PC-3 (cell line): ENCODE data around the gene CEP89. TPM values are rescaled to one million over a fixed set of nuclear protein-coding genes. Genes with fewer than 3 reads are reported as not detected.

Experiments used
- ATAC-seq: fragments of 200-7000 bp; cut with Tn5 transposase; 2 replicates; pipeline ENCODE4 v1.9.1; 2020; ENCODE audit warnings: mild to moderate bottlenecking, moderate library complexity
- BruUV-seq: library from RNA; stranded (reverse); fragments of 400-500 nt; replicated peaks from 2 replicates; lab custom pipeline; 2021; lab: Mats Ljungman, UMichigan
- CTCF ChIA-PET: fragments of 300-600 bp; sonication (Branson Sonifier 250); formaldehyde crosslinking; loops from one replicate; lab custom pipeline; 2022; ENCODE audit warnings: antibody characterized with exemption; lab: Charles Lee
- POLR2A ChIA-PET: fragments of 300-600 bp; sonication (Branson Sonifier 250); formaldehyde crosslinking; loops from one replicate; lab custom pipeline; 2022; ENCODE audit warnings: antibody characterized with exemption; ENCODE audit not compliant: unreplicated experiment; lab: Charles Lee
- DNase-seq: peaks from one replicate; pipeline ENCODE4 v3.0.0-alpha.2; 2015
- H2AFZ ChIP-seq: fragments of 300-600 bp; sonication (generic); 2 replicates; pipeline ENCODE4 v1.6.0; 2016; ENCODE audit warnings: antibody characterized with exemption, low read length
- H3F3A ChIP-seq: fragments of 300-600 bp; sonication (generic); one replicate; pipeline ENCODE4 v1.6.0; 2017; ENCODE audit warnings: antibody characterized with exemption, low read length, control low read depth, mild to moderate bottlenecking; ENCODE audit not compliant: unreplicated experiment
- H3K27ac ChIP-seq: fragments of 300-600 bp; sonication (generic); 2 replicates; pipeline ENCODE4 v1.5.1; 2016; ENCODE audit warnings: mild to moderate bottlenecking, low read length
- H3K27me3 ChIP-seq: fragments of 300-600 bp; sonication (generic); 2 replicates; pipeline ENCODE4 v1.6.1; 2016; ENCODE audit warnings: low read length, mixed read lengths
- H3K36me3 ChIP-seq: fragments of 300-600 bp; sonication (generic); 2 replicates; pipeline ENCODE4 v1.6.1; 2016; ENCODE audit warnings: low read depth, mixed run types, low read length, mixed read lengths
- H3K4me1 ChIP-seq: fragments of 300-600 bp; sonication (generic); 2 replicates; pipeline ENCODE4 v1.5.1; 2016; ENCODE audit warnings: low read length; ENCODE audit not compliant: insufficient read depth
- H3K4me2 ChIP-seq: fragments of 300-600 bp; sonication (generic); 2 replicates; pipeline ENCODE4 v1.6.0; 2016; ENCODE audit warnings: low read length
- H3K4me3 ChIP-seq: fragments of 300-600 bp; sonication (generic); 2 replicates; pipeline ENCODE4 v1.5.1; 2016; ENCODE audit warnings: mild to moderate bottlenecking, low read length, mixed read lengths
- H3K79me2 ChIP-seq: fragments of 300-600 bp; sonication (generic); 2 replicates; pipeline ENCODE4 v1.6.1; 2017; ENCODE audit warnings: low read length, mixed read lengths
- H3K9ac ChIP-seq: fragments of 300-600 bp; sonication (generic); 2 replicates; pipeline ENCODE4 v1.6.0; 2016; ENCODE audit warnings: mild to moderate bottlenecking, low read length
- H3K9me2 ChIP-seq: fragments of 300-600 bp; sonication (generic); replicated peaks from 2 replicates; pipeline ENCODE4 v1.6.1; 2016; ENCODE audit warnings: mixed run types, low read length, mixed read lengths
- H3K9me3 ChIP-seq: fragments of 300-600 bp; sonication (generic); 2 replicates; pipeline ENCODE4 v1.6.1; 2016; ENCODE audit warnings: low read length, mixed read lengths
- H4K20me1 ChIP-seq: fragments of 300-600 bp; sonication (generic); 2 replicates; pipeline ENCODE4 v1.6.1; 2016; ENCODE audit warnings: low read length, mixed read lengths
- CTCF ChIP-seq: fragments of 300-600 bp; sonication (generic); conservative IDR thresholded peaks from 2 replicates; pipeline ENCODE4 v1.5.1; 2017; ENCODE audit warnings: antibody characterized with exemption, low read depth, mild to moderate bottlenecking, low read length
- EZH2 ChIP-seq: fragments of 300-600 bp; sonication (generic); IDR thresholded peaks from one replicate; pipeline ENCODE4 v1.6.1; 2017; ENCODE audit warnings: antibody characterized with exemption, mild to moderate bottlenecking, low read length; ENCODE audit not compliant: unreplicated experiment
- EZH2phosphoT487 ChIP-seq: fragments of 300-600 bp; sonication (generic); IDR thresholded peaks from 2 replicates; pipeline ENCODE4 v1.6.1; 2018; ENCODE audit warnings: mild to moderate bottlenecking, antibody characterized with exemption, low read length, borderline replicate concordance
- intact Hi-C: fragments of 100-400 bp; cut with micrococcal nuclease; formaldehyde crosslinking; loops from 2 replicates; pipeline ENCODE4 v1.9.0; 2023
- total RNA-seq: library from RNA; depleted of rRNA; stranded (reverse); fragments of >200 nt; gene quantifications from 2 replicates; pipeline ENCODE4 v1.2.3, GENCODE V29; 2014

CEP89 gene
- total RNA-seq, 1 experiment from 2014 or later, result 9.1 TPM

- peaks cover 6% of the 10 kb centered on the region for H3K4me1 ChIP-seq
- H3K4me3 ChIP-seq, result no peak overlapping the region
- H3K9ac ChIP-seq, result no peak overlapping the region
- no peaks in the 10 kb centered on the region for H3F3A ChIP-seq
- no peaks in the 10 kb centered on the region for H3K79me2 ChIP-seq
- intact Hi-C loops, result no loop called here
- no peaks in the 10 kb centered on the region for H3K9me2 ChIP-seq
- H3K4me2 ChIP-seq, result no peak overlapping the region
- no peak overlapping the region for H2AFZ ChIP-seq
- no peak overlapping the region for H3K27ac ChIP-seq
- TF ChIP-seq EZH2phosphoT487, result no peak
- no peak for TF ChIP-seq CTCF
- no peak for TF ChIP-seq EZH2
- ChIA-PET POLR2A (no interaction called here), CTCF (no interaction called here)
- H3K27me3 ChIP-seq, result no peaks in the 10 kb centered on the region
- DNase-seq, result no peak
- no peaks in the 10 kb centered on the region for H3K9me3 ChIP-seq
- H3K36me3 ChIP-seq, result no peaks in the 10 kb centered on the region
- H4K20me1 ChIP-seq, result no peaks in the 10 kb centered on the region
- no TSS peak for BruUV-seq
- no peak for ATAC-seq
These were observed 90.0 kb downstream of the CEP89 start for GRCh38 chr19:32881766-32882165.

GRCh38 chr19:32880622-32881021 is 91.1 kb downstream of the CEP89 start:
- POLR2A ChIA-PET, result no interaction called here
- H3K27ac ChIP-seq, result no peak overlapping the region
- CTCF ChIA-PET, result no interaction called here
- H3K4me3 ChIP-seq, result no peak overlapping the region
- no peak for TF ChIP-seq EZH2
- no TSS peak for BruUV-seq
- no peak for DNase-seq
- H3K36me3 ChIP-seq, result no peaks in the 10 kb centered on the region
- H2AFZ ChIP-seq, result no peak overlapping the region
- no peak for ATAC-seq
- no peaks in the 10 kb centered on the region for H4K20me1 ChIP-seq
- H3K27me3 ChIP-seq, result no peaks in the 10 kb centered on the region
- no peak overlapping the region for H3K9ac ChIP-seq
- H3K79me2 ChIP-seq, result no peaks in the 10 kb centered on the region
- H3K4me2 ChIP-seq, result no peak overlapping the region
- H3K9me3 ChIP-seq, result no peaks in the 10 kb centered on the region
- H3K4me1 ChIP-seq, result peaks cover 13% of the 10 kb centered on the region
- intact Hi-C loops, result no loop called here
- no peaks in the 10 kb centered on the region for H3F3A ChIP-seq
- H3K9me2 ChIP-seq, result no peaks in the 10 kb centered on the region

- H3K79me2 ChIP-seq, result no peaks in the 10 kb centered on the region
- ChIA-PET POLR2A (no interaction called here), CTCF (no interaction called here)
- H3K9me3 ChIP-seq, result no peaks in the 10 kb centered on the region
- peaks cover 13% of the 10 kb centered on the region for H3K4me1 ChIP-seq
- TF ChIP-seq EZH2phosphoT487 (no peak), EZH2 (no peak), CTCF (no peak)
- no peaks in the 10 kb centered on the region for H3K36me3 ChIP-seq
- no peak for DNase-seq
- H3K27me3 ChIP-seq, result no peaks in the 10 kb centered on the region
- no peaks in the 10 kb centered on the region for H4K20me1 ChIP-seq
- no peak overlapping the region for H3K9ac ChIP-seq
- no peak for ATAC-seq
- no peak overlapping the region for H3K27ac ChIP-seq
- BruUV-seq, result no TSS peak
- intact Hi-C loops, result no loop called here
- no peak overlapping the region for H2AFZ ChIP-seq
- H3K4me3 ChIP-seq, result no peak overlapping the region
- H3F3A ChIP-seq, result no peaks in the 10 kb centered on the region
- H3K4me2 ChIP-seq, result no peak overlapping the region
- no peaks in the 10 kb centered on the region for H3K9me2 ChIP-seq
These were observed 92.0 kb downstream of the CEP89 start for GRCh38 chr19:32879741-32880140.
